GM21528 (cell line): ENCODE measurements around the gene PBRM1.
"Not testable (repeated sequence)": the region's sequence is repeated elsewhere in the genome, so short reads cannot be mapped to it uniquely, and the experiment has no call there.

ENCODE experiments used
- ATAC-seq: cut with Tn5 transposase; IDR thresholded peaks from one replicate; pipeline ENCODE4 v1.9.1; 2021; ENCODE audit warnings: mild to moderate bottlenecking, moderate library complexity; ENCODE audit not compliant: unreplicated experiment, low FRiP score

The PBRM1 gene

GRCh38 chr3:52685709-52686691 lies at the start of gene PBRM1, which contains the start of gene GNL3:
TSS of gene PBRM1 (minus strand) at chr3:52685913.
TSS of gene GNL3 (plus strand) at chr3:52686032. CDS start at chr3:52686093, 61 bp downstream.
- peak; percentile 70 for ATAC-seq

- ATAC-seq, result no peak
These were observed 47.7 kb upstream of the PBRM1 start for GRCh38 chr3:52733256-52733891.

- no peak for ATAC-seq
These were observed 45.9 kb upstream of the PBRM1 start for GRCh38 chr3:52731590-52731989.

GRCh38 chr3:52730681-52731080 lies 45.0 kb upstream of the PBRM1 start:
- no peak for ATAC-seq

GRCh38 chr3:52728753-52729152 lies 43.0 kb upstream of the PBRM1 start:
- not testable (repeated sequence) for ATAC-seq

- no peak for ATAC-seq
These were observed 38.8 kb upstream of the PBRM1 start for GRCh38 chr3:52724511-52724910.

- no peak for ATAC-seq
These were observed 38.2 kb upstream of the PBRM1 start for GRCh38 chr3:52723935-52724334.

GRCh38 chr3:52722491-52722890 lies 36.8 kb upstream of the PBRM1 start:
- ATAC-seq, result no peak

- ATAC-seq, result no peak
These were observed 36.0 kb upstream of the PBRM1 start for GRCh38 chr3:52721730-52722008.

GRCh38 chr3:52721002-52721729 lies 35.5 kb upstream of the PBRM1 start:
- peak; percentile 68 for ATAC-seq

GRCh38 chr3:52719618-52720017 lies 33.9 kb upstream of the PBRM1 start:
- no peak for ATAC-seq

- no peak for ATAC-seq
These were observed 30.1 kb upstream of the PBRM1 start for GRCh38 chr3:52715714-52716305.

GRCh38 chr3:52714335-52715302 lies 28.9 kb upstream of the PBRM1 start:
- no peak for ATAC-seq

GRCh38 chr3:52712291-52713212 lies 26.8 kb upstream of the PBRM1 start:
- ATAC-seq, result no peak

GRCh38 chr3:52710512-52710911 lies 24.8 kb upstream of the PBRM1 start:
- no peak for ATAC-seq

GRCh38 chr3:52707585-52707984 lies 21.9 kb upstream of the PBRM1 start:
- no peak for ATAC-seq

- peak; percentile 78 for ATAC-seq
These were observed 20.3 kb upstream of the PBRM1 start, which contains the start of the genes GLT8D1 and SPCS1 for GRCh38 chr3:52705688-52706686. TSS of gene GLT8D1 (minus strand) at chr3:52705791. CDS start at chr3:52700460, 5,331 bp downstream. TSS of gene SPCS1 (plus strand) at chr3:52706106. CDS start at chr3:52706247, 141 bp downstream.
